Muscle layer of duodenum (tissue), 2 donors: Measurements from ENCODE around the gene PTPRT.
"Not testable (repeated sequence)": the region's sequence is repeated elsewhere in the genome, so short reads cannot be mapped to it uniquely, and the experiment has no call there.

ENCODE experiments used
- H3K27ac ChIP-seq: one replicate; pipeline ENCODE4 v1.7.0; 2013; ENCODE audit warnings: mild to moderate bottlenecking, low read length
- H3K27me3 ChIP-seq: one replicate; pipeline ENCODE4 v1.7.0; 2013; ENCODE audit warnings: low read depth, mild to moderate bottlenecking, control low read depth, low read length
- H3K36me3 ChIP-seq, 2 donors: one replicate each; pipeline ENCODE4 v1.7.0; 2013; ENCODE audit warnings: low read length in 2 of 2, control low read depth in 1 of 2, mild to moderate bottlenecking in 1 of 2; ENCODE audit not compliant: insufficient read depth in 2 of 2, control insufficient read depth in 1 of 2
- H3K4me1 ChIP-seq, 2 donors: one replicate each; pipeline ENCODE4 v1.7.0; 2013; ENCODE audit warnings: low read length in 2 of 2, mild to moderate bottlenecking in 2 of 2, control low read depth in 1 of 2, moderate library complexity in 1 of 2; ENCODE audit not compliant: insufficient read depth in 2 of 2, control insufficient read depth in 1 of 2
- H3K4me3 ChIP-seq, 2 donors: one replicate each; pipeline ENCODE4 v1.7.0; 2013; ENCODE audit warnings: low read length in 2 of 2, low read depth in 1 of 2, mild to moderate bottlenecking in 1 of 2
- H3K9me3 ChIP-seq, 2 donors: one replicate each; pipeline ENCODE4 v1.7.0; 2013; ENCODE audit warnings: low read length in 2 of 2, control low read depth in 1 of 2, mild to moderate bottlenecking in 1 of 2; ENCODE audit not compliant: control insufficient read depth in 1 of 2
- donor health status: healthy.

Gene PTPRT

GRCh38 chr20:42206557-42206956 is 983.1 kb downstream of the PTPRT start:
- not testable (repeated sequence) for H3K27me3 ChIP-seq, H3K4me1 ChIP-seq, H3K27ac ChIP-seq, H3K4me3 ChIP-seq, H3K9me3 ChIP-seq, H3K36me3 ChIP-seq

- Histone ChIP-seq H3K27ac (no peak overlapping the region), H3K4me3 (no peak overlapping the region), H3K36me3 (no peaks in the 10 kb centered on the region), H3K9me3 (no peaks in the 10 kb centered on the region), H3K27me3 (no peaks in the 10 kb centered on the region), H3K4me1 (no peaks in the 10 kb centered on the region)
Measured at GRCh38 chr20:42204109-42204660, 985.5 kb downstream of the PTPRT start.

GRCh38 chr20:42197599-42197998 is 992.1 kb downstream of the PTPRT start:
- no peaks in the 10 kb centered on the region for H3K9me3 ChIP-seq
- no peaks in the 10 kb centered on the region for H3K27me3 ChIP-seq
- H3K36me3 ChIP-seq: no peaks in the 10 kb centered on the region
- H3K27ac ChIP-seq: no peak overlapping the region
- H3K4me3 ChIP-seq: no peak overlapping the region
- H3K4me1 ChIP-seq: no peaks in the 10 kb centered on the region

GRCh38 chr20:42193119-42193518 is 996.6 kb downstream of the PTPRT start:
- no peak overlapping the region for H3K4me3 ChIP-seq
- H3K4me1 ChIP-seq: no peaks in the 10 kb centered on the region
- no peaks in the 10 kb centered on the region for H3K27me3 ChIP-seq
- H3K27ac ChIP-seq: no peak overlapping the region
- no peaks in the 10 kb centered on the region for H3K9me3 ChIP-seq
- H3K36me3 ChIP-seq: no peaks in the 10 kb centered on the region

GRCh38 chr20:42192321-42192720 is 997.4 kb downstream of the PTPRT start:
- Histone ChIP-seq H3K4me3 (no peak overlapping the region), H3K27me3 (no peaks in the 10 kb centered on the region), H3K36me3 (no peaks in the 10 kb centered on the region), H3K27ac (no peak overlapping the region), H3K4me1 (no peaks in the 10 kb centered on the region), H3K9me3 (no peaks in the 10 kb centered on the region)

- no peaks in the 10 kb centered on the region for H3K27me3 ChIP-seq
- H3K27ac ChIP-seq: no peak overlapping the region
- H3K4me3 ChIP-seq: no peak overlapping the region
- H3K36me3 ChIP-seq: no peaks in the 10 kb centered on the region
- no peaks in the 10 kb centered on the region for H3K4me1 ChIP-seq
- peaks cover 0 to 2% of the 10 kb centered on the region in 2 donors for H3K9me3 ChIP-seq
Measured at GRCh38 chr20:42191140-42191860, 998.4 kb downstream of the PTPRT start.

- H3K4me1 ChIP-seq: no peaks in the 10 kb centered on the region
- peaks cover 0 to 5% of the 10 kb centered on the region in 2 donors for H3K9me3 ChIP-seq
- no peak overlapping the region for H3K27ac ChIP-seq
- H3K4me3 ChIP-seq: no peak overlapping the region
- H3K27me3 ChIP-seq: no peaks in the 10 kb centered on the region
- no peaks in the 10 kb centered on the region for H3K36me3 ChIP-seq
Measured at GRCh38 chr20:42190084-42190483, 999.6 kb downstream of the PTPRT start.

GRCh38 chr20:42186337-42186736 is 1003.4 kb downstream of the PTPRT start:
- Histone ChIP-seq H3K4me1 (no peaks in the 10 kb centered on the region), H3K4me3 (no peak overlapping the region), H3K36me3 (no peaks in the 10 kb centered on the region), H3K27ac (no peak overlapping the region), H3K27me3 (no peaks in the 10 kb centered on the region), H3K9me3 (peaks cover 0 to 5% of the 10 kb centered on the region in 2 donors)

- no peaks in the 10 kb centered on the region for H3K36me3 ChIP-seq
- H3K4me3 ChIP-seq: no peak overlapping the region
- H3K27me3 ChIP-seq: no peaks in the 10 kb centered on the region
- peaks cover 0 to 5% of the 10 kb centered on the region in 2 donors for H3K9me3 ChIP-seq
- no peaks in the 10 kb centered on the region for H3K4me1 ChIP-seq
- H3K27ac ChIP-seq: no peak overlapping the region
Measured at GRCh38 chr20:42183147-42183546, 1006.6 kb downstream of the PTPRT start.

- no peaks in the 10 kb centered on the region for H3K36me3 ChIP-seq
- H3K4me1 ChIP-seq: no peaks in the 10 kb centered on the region
- no peak overlapping the region for H3K4me3 ChIP-seq
- H3K9me3 ChIP-seq: peaks cover 0 to under 1% of the 10 kb centered on the region in 2 donors
- no peak overlapping the region for H3K27ac ChIP-seq
- H3K27me3 ChIP-seq: no peaks in the 10 kb centered on the region
Measured at GRCh38 chr20:42181064-42181463, 1008.6 kb downstream of the PTPRT start.

- Histone ChIP-seq H3K36me3 (no peaks in the 10 kb centered on the region), H3K27ac (no peak overlapping the region), H3K4me1 (no peaks in the 10 kb centered on the region), H3K4me3 (no peak overlapping the region), H3K9me3 (no peaks in the 10 kb centered on the region), H3K27me3 (no peaks in the 10 kb centered on the region)
Measured at GRCh38 chr20:42179768-42180167, 1009.9 kb downstream of the PTPRT start.

- H3K36me3 ChIP-seq: no peaks in the 10 kb centered on the region
- no peak overlapping the region for H3K27ac ChIP-seq
- no peaks in the 10 kb centered on the region for H3K27me3 ChIP-seq
- no peaks in the 10 kb centered on the region for H3K9me3 ChIP-seq
- H3K4me1 ChIP-seq: no peaks in the 10 kb centered on the region
- no peak overlapping the region for H3K4me3 ChIP-seq
Measured at GRCh38 chr20:42173440-42173839, 1016.3 kb downstream of the PTPRT start.
